Liver (tissue), 9 donors: ENCODE results near the gene INPP5A. TPM values are rescaled to one million over a fixed set of nuclear protein-coding genes. Genes with fewer than 3 reads are reported as not detected.

Experiments used
- DNase-seq: peaks from one replicate; pipeline ENCODE4 v3.0.0-alpha.2; 2017; ENCODE audit warnings: low spot score
- H3K27ac ChIP-seq, 2 donors: one replicate each; pipeline ENCODE4 v1.7.0; 2013; ENCODE audit warnings: inconsistent platforms in 2 of 2, low read length in 2 of 2, control low read depth in 1 of 2, low read depth in 1 of 2, mild to moderate bottlenecking in 1 of 2
- H3K27me3 ChIP-seq, 4 donors: one replicate each; pipeline versions ENCODE4 v1.6.1 to v1.7.0; 2013; ENCODE audit warnings: low read length in 3 of 4, inconsistent platforms in 1 of 4, mild to moderate bottlenecking in 1 of 4, moderate library complexity in 1 of 4; ENCODE audit not compliant: control insufficient read depth in 4 of 4, insufficient read depth in 4 of 4
- H3K36me3 ChIP-seq, 4 donors: one replicate each; pipeline versions ENCODE4 v1.6.1 to v1.7.0; 2013; ENCODE audit warnings: low read length in 3 of 4, mild to moderate bottlenecking in 3 of 4, low read depth in 1 of 4, moderate library complexity in 1 of 4; ENCODE audit not compliant: control insufficient read depth in 4 of 4, insufficient read depth in 3 of 4
- H3K4me1 ChIP-seq, 4 donors: one replicate each; pipeline versions ENCODE4 v1.6.1 to v1.7.0; 2013; ENCODE audit warnings: low read length in 3 of 4, mild to moderate bottlenecking in 3 of 4, moderate library complexity in 1 of 4; ENCODE audit not compliant: control insufficient read depth in 4 of 4, insufficient read depth in 4 of 4
- H3K4me3 ChIP-seq, 3 donors: one replicate each; pipeline versions ENCODE4 v1.6.1 to v1.7.0; 2013; ENCODE audit warnings: low read length in 3 of 3, control low read depth in 1 of 3, low read depth in 1 of 3, mild to moderate bottlenecking in 1 of 3
- H3K9ac ChIP-seq, 2 donors: one replicate each; pipeline ENCODE4 v1.7.0; 2013; ENCODE audit warnings: low read length in 2 of 2, mild to moderate bottlenecking in 2 of 2, moderate library complexity in 2 of 2, control low read depth in 1 of 2, low read depth in 1 of 2
- H3K9me3 ChIP-seq, 4 donors: one replicate each; pipeline versions ENCODE4 v1.6.1 to v1.7.0; 2013; ENCODE audit warnings: low read length in 3 of 4; ENCODE audit not compliant: control insufficient read depth in 4 of 4
- ATF3 ChIP-seq: IDR thresholded peaks from 2 replicates; pipeline ENCODE4 v1.6.1; 2016; ENCODE audit warnings: antibody characterized with exemption
- CTCF ChIP-seq: fragments of 150-350 bp; IDR thresholded peaks from 2 replicates; pipeline ENCODE4 v1.5.1; 2017; ENCODE audit warnings: improper control_type of control experiment, low read depth, low read length; ENCODE audit not compliant: missing input control
- EGR1 ChIP-seq, 2 donors: IDR thresholded peaks; 2 replicates each; pipeline ENCODE4 v1.6.1; 2016 to 2018; ENCODE audit warnings: antibody characterized with exemption in 2 of 2, low read depth in 2 of 2
- FOXA1 ChIP-seq: IDR thresholded peaks from 2 replicates; pipeline ENCODE4 v1.6.1; 2016; ENCODE audit warnings: antibody characterized with exemption
- FOXA2 ChIP-seq: IDR thresholded peaks from 2 replicates; pipeline ENCODE4 v1.6.1; 2016; ENCODE audit warnings: antibody characterized with exemption
- GABPA ChIP-seq, 2 donors: IDR thresholded peaks in 1 of 2; conservative IDR thresholded peaks in 1 of 2; 2 replicates each; pipeline ENCODE4 v1.6.1; 2016; ENCODE audit warnings: antibody characterized with exemption in 2 of 2, mild to moderate bottlenecking in 1 of 2, moderate library complexity in 1 of 2
- HNF4A ChIP-seq, 2 donors: conservative IDR thresholded peaks; 2 replicates each; pipeline ENCODE4 v1.6.1; 2016; ENCODE audit warnings: antibody characterized with exemption in 2 of 2, mild to moderate bottlenecking in 2 of 2
- HNF4G ChIP-seq: IDR thresholded peaks from 2 replicates; pipeline ENCODE4 v1.6.1; 2016; ENCODE audit warnings: antibody characterized with exemption
- JUND ChIP-seq, 2 donors: IDR thresholded peaks; 2 replicates each; pipeline ENCODE4 v1.6.1; 2016; ENCODE audit warnings: antibody characterized with exemption in 2 of 2
- NR2F2 ChIP-seq: IDR thresholded peaks from 2 replicates; pipeline ENCODE4 v1.6.1; 2016; ENCODE audit warnings: antibody characterized with exemption
- RAD21 ChIP-seq, 2 donors: IDR thresholded peaks; 2 replicates each; pipeline ENCODE4 v1.6.1; 2016; ENCODE audit warnings: antibody characterized with exemption in 2 of 2, mild to moderate bottlenecking in 2 of 2
- REST ChIP-seq: IDR thresholded peaks from 2 replicates; pipeline ENCODE4 v1.6.1; 2016; ENCODE audit warnings: antibody characterized with exemption, mild to moderate bottlenecking
- RXRA ChIP-seq, 2 donors: IDR thresholded peaks; 2 replicates each; pipeline ENCODE4 v1.6.1; 2017 to 2018; ENCODE audit warnings: antibody characterized with exemption in 2 of 2, mild to moderate bottlenecking in 1 of 2
- SP1 ChIP-seq: IDR thresholded peaks from 2 replicates; pipeline ENCODE4 v1.6.1; 2018; ENCODE audit warnings: antibody characterized with exemption, mild to moderate bottlenecking
- TAF1 ChIP-seq: conservative IDR thresholded peaks from 2 replicates; pipeline ENCODE4 v1.6.1; 2016; ENCODE audit warnings: antibody characterized with exemption, mild to moderate bottlenecking
- YY1 ChIP-seq: IDR thresholded peaks from 2 replicates; pipeline ENCODE4 v1.6.1; 2016; ENCODE audit warnings: antibody characterized with exemption, mild to moderate bottlenecking
- ZBTB33 ChIP-seq: IDR thresholded peaks from 2 replicates; pipeline ENCODE4 v1.6.1; 2016; ENCODE audit warnings: antibody characterized with exemption
- WGBS: extraction: QIAGEN DNeasy Blood & Tissue Kit; methylation state at CpG from one replicate; pipeline ENCODE4 v1.1.7; 2013; 5-methylcytosine and 5-hydroxymethylcytosine counted together
- polyA plus RNA-seq, 2 donors: library from polyadenylated mRNA; stranded (reverse) in 1 of 2; unstranded in 1 of 2; fragments of 200-250 nt in 1 of 2; fragments of >200 nt in 1 of 2; fragmentation: Nextera tagmentation in 1 of 2; extraction: Ambion mirVana in 1 of 2; gene quantifications; one replicate each; pipeline versions ENCODE4 v1.2.1 to v1.2.3, GENCODE V29; 2013 to 2015
- total RNA-seq, 2 donors: library from RNA; depleted of rRNA; stranded (reverse); fragments of >200 nt; gene quantifications; one replicate each; pipeline ENCODE4 v1.2.3, GENCODE V29; 2014
- donor health status: healthy.
- donor health status: healthy.
- donor health status: healthy.
- donor health status: healthy.
- donor health status: healthy.

INPP5A gene
- total and polyA plus RNA-seq, 4 donors = 4.3 to 26.5 (median 10.9) TPM

- no peak for TF ChIP-seq FOXA1
- no peak for TF ChIP-seq HNF4A (conservative IDR thresholded peaks at IDR 0.05)
Measured at GRCh38 chr10:132744839-132745238, 207.3 kb downstream of the INPP5A start (continued).

GRCh38 chr10:132745511-132745910, 207.9 kb downstream of the INPP5A start:
- Histone ChIP-seq H3K27me3 (no peaks in the 10 kb centered on the region), H3K27ac (no peak overlapping the region), H3K9me3 (no peaks in the 10 kb centered on the region), H3K4me3 (no peak overlapping the region), H3K36me3 (peaks cover 0 to 21% (median 5%) of the 10 kb centered on the region in 4 donors), H3K4me1 (no peaks in the 10 kb centered on the region), H3K9ac (no peak overlapping the region)
- DNase-seq = no peak
- WGBS = 97% methylated on average over 17 of the region's 17 CpGs
- no peak for TF ChIP-seq JUND (IDR thresholded peaks at IDR 0.05)
- TF ChIP-seq FOXA1 = no peak
- TF ChIP-seq GABPA (IDR thresholded peaks at IDR 0.05 in 1 of 2, conservative IDR thresholded peaks at IDR 0.05 in 1 of 2) = no peak
- no peak for TF ChIP-seq YY1
- no peak for TF ChIP-seq TAF1
- TF ChIP-seq RAD21 (IDR thresholded peaks at IDR 0.05) = no peak
- no peak for TF ChIP-seq CTCF
- no peak for TF ChIP-seq RXRA (IDR thresholded peaks at IDR 0.05)

GRCh38 chr10:132745971-132746370, 208.4 kb downstream of the INPP5A start:
- no peak for DNase-seq
- WGBS = 96% methylated on average over 13 of the region's 13 CpGs
- Histone ChIP-seq H3K27ac (no peak overlapping the region), H3K36me3 (peaks cover 0 to 26% (median 6%) of the 10 kb centered on the region in 4 donors), H3K27me3 (no peaks in the 10 kb centered on the region), H3K9me3 (no peaks in the 10 kb centered on the region), H3K9ac (no peak overlapping the region), H3K4me1 (no peaks in the 10 kb centered on the region), H3K4me3 (no peak overlapping the region)
- no peak for TF ChIP-seq FOXA2
- no peak for TF ChIP-seq SP1
- TF ChIP-seq EGR1 (IDR thresholded peaks at IDR 0.05; ENCODE audit: low read depth in 2 of 2) = no peak
- no peak for TF ChIP-seq TAF1
- TF ChIP-seq RXRA (IDR thresholded peaks at IDR 0.05) = no peak
- TF ChIP-seq NR2F2 = no peak
- no peak for TF ChIP-seq RAD21 (IDR thresholded peaks at IDR 0.05)
- TF ChIP-seq HNF4G = no peak
- no peak for TF ChIP-seq ZBTB33
- no peak for TF ChIP-seq CTCF
- no peak for TF ChIP-seq HNF4A (conservative IDR thresholded peaks at IDR 0.05)
- no peak for TF ChIP-seq YY1
- no peak for TF ChIP-seq REST
- TF ChIP-seq ATF3 = no peak
